Measurements from ENCODE around the gene GNAO1.

GNAO1 gene

GRCh38 chr16:56222474-56222997 is 31.2 kb downstream of the GNAO1 start:
- no peak for TF ChIP-seq CTCF (IDR thresholded peaks at IDR 0.05; ENCODE audit: low read depth, low read length, missing control alignments)
- H3K4me3 ChIP-seq (ENCODE audit: low read depth, low read length), result no peak overlapping the region
- DNase-seq (ENCODE audit: low read depth), result no peak

GRCh38 chr16:56225017-56225742 is 33.9 kb downstream of the GNAO1 start:
- no peak overlapping the region for H3K4me3 ChIP-seq (ENCODE audit: low read depth, low read length)
- no peak for DNase-seq (ENCODE audit: low read depth)
- TF ChIP-seq CTCF (IDR thresholded peaks at IDR 0.05; ENCODE audit: low read depth, low read length, missing control alignments), result no peak

DNA sequence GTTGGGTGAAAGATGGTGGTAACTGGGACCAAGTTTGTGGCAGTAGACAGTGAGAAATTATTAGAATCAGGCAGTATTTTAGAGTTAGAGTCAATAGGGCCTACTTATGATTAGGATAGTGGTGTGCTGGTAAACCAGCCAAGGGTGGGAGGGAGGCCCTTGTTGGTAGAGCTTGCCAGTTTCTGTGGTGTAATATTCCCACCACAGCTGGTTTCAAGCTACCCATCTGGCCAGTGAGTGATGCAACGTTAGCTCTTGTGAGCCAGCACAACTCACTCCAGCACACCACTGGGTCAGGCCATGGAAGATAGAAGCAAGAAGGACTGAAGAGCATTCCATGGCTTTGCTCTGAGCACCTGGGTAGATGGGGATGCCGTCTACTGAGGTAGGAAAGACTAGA is 34.9 kb downstream of the GNAO1 start:
- no peak for TF ChIP-seq CTCF (IDR thresholded peaks at IDR 0.05; ENCODE audit: low read depth, low read length, missing control alignments)
- no peak overlapping the region for H3K4me3 ChIP-seq (ENCODE audit: low read depth, low read length)
- no peak for DNase-seq (ENCODE audit: low read depth)

GRCh38 chr16:56226845-56227525 is 35.7 kb downstream of the GNAO1 start:
- no peak overlapping the region for H3K4me3 ChIP-seq (ENCODE audit: low read depth, low read length)
- no peak for TF ChIP-seq CTCF (IDR thresholded peaks at IDR 0.05; ENCODE audit: low read depth, low read length, missing control alignments)
- no peak for DNase-seq (ENCODE audit: low read depth)

- no peak for DNase-seq (ENCODE audit: low read depth)
- H3K4me3 ChIP-seq (ENCODE audit: low read depth, low read length), result no peak overlapping the region
- TF ChIP-seq CTCF (IDR thresholded peaks at IDR 0.05; ENCODE audit: low read depth, low read length, missing control alignments), result no peak
These were observed 36.6 kb downstream of the GNAO1 start for GRCh38 chr16:56227936-56228335.

DNA sequence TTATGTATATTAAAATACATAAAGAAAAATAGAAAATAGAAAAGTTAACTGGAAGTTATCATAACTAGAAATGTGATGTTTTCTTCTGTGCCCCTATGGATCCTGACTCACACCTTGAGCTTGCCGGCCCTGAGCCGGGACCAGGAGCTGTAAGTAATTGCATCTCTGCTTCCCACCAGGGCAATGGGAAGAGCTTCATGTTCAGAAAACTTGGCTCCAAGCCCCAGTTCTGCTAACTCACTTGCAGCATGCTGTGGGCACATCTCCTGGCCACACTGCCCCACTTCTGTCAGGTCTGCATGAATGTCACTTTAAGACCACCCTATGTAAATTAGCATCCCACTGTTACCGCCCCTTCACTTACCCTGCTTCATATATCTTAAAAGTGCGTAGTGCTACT is 37.2 kb downstream of the GNAO1 start:
- H3K4me3 ChIP-seq (ENCODE audit: low read depth, low read length), result no peak overlapping the region
- TF ChIP-seq CTCF (IDR thresholded peaks at IDR 0.05; ENCODE audit: low read depth, low read length, missing control alignments), result no peak
- no peak for DNase-seq (ENCODE audit: low read depth)

Data from GM12864 (cell line).